ENCODE data around the gene HS3ST5.

DNA sequence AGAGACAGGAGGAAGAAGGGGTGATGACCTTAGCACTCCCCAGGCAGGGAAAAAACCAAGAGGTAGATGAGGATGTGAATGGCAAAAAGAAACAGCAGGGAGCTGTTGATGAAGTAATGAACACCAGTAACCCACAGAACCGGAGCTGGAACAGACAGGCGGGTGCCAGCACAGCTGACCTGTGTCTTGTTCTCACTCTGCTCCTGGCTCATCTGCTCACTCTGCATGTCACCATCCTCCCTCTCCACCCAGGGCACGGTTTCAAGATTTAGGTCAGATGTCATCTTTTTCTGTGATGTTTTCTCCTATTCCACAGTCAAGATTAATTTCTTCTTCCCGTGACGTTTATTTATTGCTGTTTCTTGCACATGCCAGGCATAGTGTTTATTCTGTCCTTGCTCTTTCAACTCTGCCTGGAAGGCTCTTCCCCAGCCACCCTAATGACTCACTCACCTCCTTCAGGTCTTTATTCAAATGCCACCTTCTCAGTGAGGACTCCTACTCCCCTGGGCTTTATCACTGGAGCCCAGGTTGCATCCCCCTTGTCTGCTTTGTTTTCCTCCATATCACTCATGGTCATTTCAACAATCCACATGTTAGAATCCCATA, 207.4 kb downstream of the HS3ST5 start:
- TF ChIP-seq, protein P1, sequence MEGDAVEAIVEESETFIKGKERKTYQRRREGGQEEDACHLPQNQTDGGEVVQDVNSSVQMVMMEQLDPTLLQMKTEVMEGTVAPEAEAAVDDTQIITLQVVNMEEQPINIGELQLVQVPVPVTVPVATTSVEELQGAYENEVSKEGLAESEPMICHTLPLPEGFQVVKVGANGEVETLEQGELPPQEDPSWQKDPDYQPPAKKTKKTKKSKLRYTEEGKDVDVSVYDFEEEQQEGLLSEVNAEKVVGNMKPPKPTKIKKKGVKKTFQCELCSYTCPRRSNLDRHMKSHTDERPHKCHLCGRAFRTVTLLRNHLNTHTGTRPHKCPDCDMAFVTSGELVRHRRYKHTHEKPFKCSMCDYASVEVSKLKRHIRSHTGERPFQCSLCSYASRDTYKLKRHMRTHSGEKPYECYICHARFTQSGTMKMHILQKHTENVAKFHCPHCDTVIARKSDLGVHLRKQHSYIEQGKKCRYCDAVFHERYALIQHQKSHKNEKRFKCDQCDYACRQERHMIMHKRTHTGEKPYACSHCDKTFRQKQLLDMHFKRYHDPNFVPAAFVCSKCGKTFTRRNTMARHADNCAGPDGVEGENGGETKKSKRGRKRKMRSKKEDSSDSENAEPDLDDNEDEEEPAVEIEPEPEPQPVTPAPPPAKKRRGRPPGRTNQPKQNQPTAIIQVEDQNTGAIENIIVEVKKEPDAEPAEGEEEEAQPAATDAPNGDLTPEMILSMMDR (IDR thresholded peaks at IDR 0.05), result no peak
- TF ChIP-seq POLR2AphosphoS5 (IDR thresholded peaks at IDR 0.05), result no peak

Data from breast epithelium (tissue), 3 donors.